Stimulated activated CD8-positive, alpha-beta memory T cell treated with anti-CD3 and anti-CD28 coated beads, Interleukin-12 subunit alpha, Interleukin-12 subunit beta, amount 100 ng/mL, for 4 hours (primary cell): ENCODE data around the gene DNAH6.

Experiments used
- DNase-seq: peaks from one replicate; pipeline ENCODE4 v3.0.0-alpha.2; 2020; ENCODE audit warnings: low read depth

Gene DNAH6

DNA sequence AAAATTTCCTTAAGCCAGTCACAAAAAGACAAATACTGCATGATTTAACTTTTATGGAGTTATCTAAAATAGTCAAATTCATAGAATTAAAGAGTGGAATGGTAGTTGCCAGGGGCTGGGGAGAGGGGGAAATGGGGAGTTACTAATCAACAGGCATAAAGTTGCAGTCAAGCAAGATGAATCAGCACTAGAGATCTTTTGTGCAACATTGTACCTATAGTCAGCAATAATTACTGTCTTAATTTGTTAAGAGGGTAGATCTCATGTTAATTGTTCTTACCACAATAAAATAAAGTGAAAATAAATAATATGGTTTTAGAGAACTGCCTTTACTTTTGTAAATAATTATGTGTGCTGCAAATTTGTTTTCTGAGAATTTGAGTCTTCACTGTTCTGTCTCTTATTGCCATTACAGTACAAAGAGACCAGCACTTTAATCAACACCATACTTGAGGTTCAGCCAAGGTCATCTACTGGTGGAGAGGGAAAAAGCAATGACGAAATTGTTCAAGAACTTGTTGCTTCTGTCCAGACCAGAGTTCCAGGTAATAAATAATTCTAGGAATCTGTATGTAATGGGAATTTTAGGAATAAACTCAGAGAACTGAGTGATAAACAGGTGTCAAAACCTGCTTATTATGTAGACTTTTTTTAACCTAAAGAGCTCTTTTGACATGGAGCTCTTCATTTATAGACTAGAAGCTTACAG is 289.1 kb downstream of the DNAH6 start:
- no peak for DNase-seq

DNA sequence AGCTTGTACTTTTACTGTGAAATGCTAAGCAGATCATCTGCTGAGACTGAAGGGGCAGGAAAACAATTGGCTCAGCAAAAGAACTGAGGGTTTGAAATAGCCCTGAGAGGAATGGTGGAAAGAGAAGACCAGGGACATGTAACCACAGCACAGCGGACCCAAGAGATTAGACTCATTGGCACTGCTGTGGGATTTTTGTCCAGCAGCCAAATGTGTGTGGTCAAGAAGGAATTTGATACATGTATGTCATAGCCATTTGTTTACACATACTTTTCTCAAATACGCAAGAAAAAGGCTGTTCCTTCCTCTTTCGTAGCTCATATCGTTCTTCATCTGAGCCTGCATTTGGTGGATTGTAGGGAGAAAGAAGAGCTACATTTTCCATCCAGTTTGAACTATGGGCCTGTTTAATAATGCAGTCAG is 290.8 kb downstream of the DNAH6 start:
- DNase-seq, result no peak

DNA sequence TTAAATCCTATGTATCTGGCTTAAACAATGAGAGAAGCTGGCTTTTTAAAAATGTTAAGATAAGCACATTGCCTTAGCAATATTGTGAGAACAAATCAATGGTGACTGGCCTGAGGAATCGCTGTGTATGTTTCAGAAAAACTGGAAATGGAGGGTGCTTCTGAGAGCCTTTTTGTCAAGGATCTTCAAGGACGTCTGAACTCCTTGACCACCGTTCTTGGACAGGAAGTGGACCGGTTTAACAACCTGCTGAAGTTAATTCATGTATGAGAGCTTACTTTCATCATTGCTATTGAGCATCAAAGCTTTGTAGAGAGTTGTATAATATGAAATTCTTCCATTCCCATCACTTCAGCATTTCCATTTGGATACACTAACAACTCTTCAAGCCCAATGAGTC is 292.0 kb downstream of the DNAH6 start:
- DNase-seq, result no peak

DNA sequence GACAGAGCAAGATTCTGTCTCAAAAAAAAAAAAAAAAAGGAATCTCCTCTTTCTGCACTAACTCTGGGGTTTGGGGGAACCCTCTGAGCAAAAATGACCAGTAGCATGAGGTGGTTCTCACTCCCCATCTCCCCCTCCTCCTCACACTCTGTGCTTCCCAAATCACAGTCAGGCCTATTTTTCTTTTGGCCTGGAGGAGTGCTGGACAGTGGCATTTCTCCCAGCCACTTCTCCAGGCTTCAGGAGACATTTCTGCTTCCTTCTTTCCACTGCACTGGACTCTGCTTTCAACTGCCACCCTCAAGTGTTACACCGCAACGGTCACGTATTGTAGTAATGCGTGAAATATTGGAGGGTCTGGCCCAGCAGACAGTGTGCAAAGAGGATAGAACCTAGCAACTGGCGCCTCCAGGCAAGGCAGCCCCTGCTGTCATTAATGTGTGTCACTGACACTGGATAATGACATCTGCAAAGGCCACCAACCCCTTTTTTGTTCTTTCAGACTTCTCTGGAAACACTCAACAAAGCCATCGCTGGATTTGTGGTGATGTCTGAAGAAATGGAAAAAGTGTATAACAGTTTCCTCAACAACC is 295.6 kb downstream of the DNAH6 start:
- no peak for DNase-seq

GRCh38 chr2:84815146-84815545 is 298.8 kb downstream of the DNAH6 start:
- no peak for DNase-seq

- no peak for DNase-seq
Measured at GRCh38 chr2:84816426-84817026, 300.2 kb downstream of the DNAH6 start.

DNA sequence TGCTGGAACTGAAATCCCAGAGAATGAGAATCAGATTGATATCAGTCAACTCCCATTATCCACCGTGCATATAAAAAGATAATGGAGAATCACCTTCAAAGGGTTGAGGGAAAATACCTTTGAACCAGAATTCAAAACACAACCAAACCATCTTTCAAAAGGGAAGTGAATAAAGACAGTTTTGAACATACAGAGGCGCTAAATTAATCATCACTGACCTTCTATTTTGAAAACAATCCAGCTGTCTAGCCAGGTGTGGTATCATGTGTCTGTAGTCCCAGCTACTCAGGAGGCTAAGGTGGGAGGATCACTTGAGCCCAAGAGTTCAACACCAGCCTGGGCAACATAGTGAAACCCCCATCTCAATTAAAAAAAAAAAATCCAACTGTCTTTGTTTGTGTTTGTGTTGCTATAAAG is 300.9 kb downstream of the DNAH6 start:
- no peak for DNase-seq

- no peak for DNase-seq
Measured at GRCh38 chr2:84821806-84822205, 305.5 kb downstream of the DNAH6 start.

GRCh38 chr2:84823229-84823628 is 306.9 kb downstream of the DNAH6 start:
- no peak for DNase-seq

- no peak for DNase-seq
Measured at GRCh38 chr2:84823788-84824187, 307.5 kb downstream of the DNAH6 start.

DNA sequence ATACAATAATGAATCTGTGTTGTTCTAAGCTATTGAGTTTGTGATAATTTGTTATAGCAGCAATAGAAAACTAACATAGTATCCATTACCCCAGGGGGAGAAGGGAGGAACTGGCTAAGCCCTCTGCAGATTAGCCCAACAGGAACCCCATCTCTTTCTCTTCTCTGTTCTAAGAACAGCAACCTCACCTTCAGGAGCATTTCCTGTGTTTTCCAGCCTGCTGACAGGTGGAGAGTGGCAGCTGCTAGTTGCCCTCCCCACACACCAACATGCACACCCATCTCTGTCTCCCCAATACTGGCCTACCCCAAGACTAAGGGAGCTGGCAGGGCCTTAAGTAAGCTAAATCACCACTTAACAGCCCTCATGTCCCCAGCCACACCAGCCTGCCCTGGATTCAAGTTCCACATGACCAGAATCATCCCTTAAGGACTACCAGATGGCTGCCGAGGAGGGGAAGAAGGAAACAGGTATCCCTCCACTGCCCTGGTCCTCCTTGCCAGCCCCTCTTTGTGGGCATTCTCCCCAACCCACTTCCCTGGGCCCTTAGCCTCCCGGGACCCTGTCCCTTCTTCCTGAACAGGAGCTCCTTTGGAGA is 311.8 kb downstream of the DNAH6 start:
- DNase-seq, result no peak

GRCh38 chr2:84829693-84830092 is 313.4 kb downstream of the DNAH6 start:
- DNase-seq, result no peak

GRCh38 chr2:84830095-84830494 is 313.8 kb downstream of the DNAH6 start:
- DNase-seq, result no peak

GRCh38 chr2:84830758-84831500 is 314.6 kb downstream of the DNAH6 start:
- no peak for DNase-seq

DNA sequence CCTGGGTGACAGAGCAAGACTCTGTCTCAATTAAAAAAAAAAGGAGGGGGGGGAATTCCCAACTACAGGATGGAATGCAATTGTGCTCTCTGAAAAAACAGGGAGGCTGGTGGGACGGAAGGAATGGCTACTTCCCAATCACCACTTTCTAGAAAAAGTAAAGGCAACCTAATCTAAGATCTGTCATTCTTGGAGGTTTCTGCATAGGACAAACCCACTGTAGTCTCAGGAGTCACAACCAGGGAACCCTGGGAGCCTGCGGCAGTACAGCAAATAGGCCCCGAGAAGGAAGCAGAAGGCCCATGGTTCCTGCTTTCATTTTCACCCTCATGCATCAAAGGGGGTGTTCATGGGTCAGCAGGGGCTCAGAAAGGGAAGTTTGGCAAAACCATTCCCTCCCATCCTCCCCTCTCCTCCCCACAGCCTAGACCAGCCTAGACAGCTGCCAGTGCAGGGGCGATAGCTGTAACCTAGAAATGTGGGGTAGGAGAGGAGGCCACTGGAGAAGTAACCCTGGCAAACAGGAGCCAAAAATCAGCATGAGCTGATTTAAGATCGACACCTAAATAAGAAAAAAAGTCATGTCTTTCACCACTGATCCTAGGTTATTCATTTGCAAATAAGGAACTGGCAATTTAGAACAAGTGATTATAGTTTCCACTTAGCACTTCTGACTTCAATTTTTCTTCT is 316.6 kb downstream of the DNAH6 start:
- no peak for DNase-seq

DNA sequence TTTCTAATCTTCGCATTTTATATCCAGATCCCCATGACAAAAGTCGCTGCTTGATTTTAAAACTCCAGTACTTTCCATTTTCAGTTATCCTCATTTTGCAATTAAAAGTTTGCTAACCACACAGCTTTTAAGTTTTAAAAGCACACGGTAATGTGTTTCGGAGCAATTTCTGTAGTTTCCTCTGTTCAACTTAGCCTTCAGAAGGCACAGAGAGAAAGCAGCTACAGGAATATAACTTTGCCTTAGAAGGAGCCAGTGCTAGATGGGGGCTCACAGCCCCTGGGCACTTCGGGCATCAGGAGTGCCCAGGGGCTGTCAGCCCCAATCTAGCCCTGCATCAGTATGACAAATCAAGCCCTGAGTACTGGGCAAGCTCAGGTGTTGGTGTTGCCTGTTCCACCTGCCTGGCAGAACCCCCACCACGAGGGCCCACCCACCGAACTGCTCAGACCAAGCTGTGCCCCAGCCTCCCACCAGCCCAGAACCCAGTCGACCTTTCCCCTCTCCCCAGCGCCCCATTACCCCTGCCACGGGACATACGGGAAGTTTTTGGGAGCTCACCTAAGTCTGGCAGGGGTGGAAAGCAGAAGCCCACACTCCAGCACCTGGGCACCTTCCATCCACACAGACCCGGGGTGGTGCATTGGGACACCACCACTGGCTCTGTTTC is 317.3 kb downstream of the DNAH6 start:
- no peak for DNase-seq

- no peak for DNase-seq
Measured at GRCh38 chr2:84836215-84836614, 319.9 kb downstream of the DNAH6 start.

- no peak for DNase-seq
Measured at GRCh38 chr2:84838434-84839145, 322.3 kb downstream of the DNAH6 start.

DNA sequence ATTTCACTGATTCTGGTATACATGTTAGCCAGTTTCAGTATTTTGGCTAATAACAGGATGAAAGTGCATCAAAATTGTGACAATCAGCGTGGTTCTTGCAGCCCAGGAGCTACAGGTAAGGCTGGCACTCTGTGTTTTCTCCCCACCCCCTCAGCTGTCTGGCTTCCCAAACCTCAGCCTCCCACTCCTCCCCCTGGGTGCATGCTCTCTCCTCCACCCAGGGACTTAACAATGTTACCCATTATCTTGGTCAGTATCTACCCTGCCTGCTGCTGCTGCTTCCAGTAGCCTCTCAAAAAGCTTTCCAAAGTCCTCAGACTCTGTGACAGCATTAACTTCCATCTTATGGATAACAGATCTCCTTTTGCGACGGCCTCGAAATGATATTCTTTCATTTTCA is 323.6 kb downstream of the DNAH6 start:
- DNase-seq, result no peak

DNA sequence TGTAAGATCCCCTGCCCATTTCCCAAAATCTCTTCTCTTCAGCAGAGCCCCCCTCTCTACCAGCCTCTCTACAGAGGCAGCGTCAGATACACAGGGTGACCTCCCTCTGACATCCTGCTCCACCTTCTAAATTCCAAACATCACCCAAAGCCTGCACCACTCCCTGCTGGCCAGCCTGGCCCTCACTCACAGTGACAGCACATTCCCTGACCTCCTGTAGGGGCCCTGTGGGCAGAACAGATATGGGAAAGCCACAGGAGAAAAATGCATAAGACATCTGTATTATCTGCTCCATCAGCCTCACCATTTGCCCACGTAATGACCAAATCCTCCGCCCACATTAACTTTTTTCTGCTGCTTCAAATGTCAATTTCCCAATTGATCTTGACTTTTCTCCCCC is 324.0 kb downstream of the DNAH6 start:
- no peak for DNase-seq

DNA sequence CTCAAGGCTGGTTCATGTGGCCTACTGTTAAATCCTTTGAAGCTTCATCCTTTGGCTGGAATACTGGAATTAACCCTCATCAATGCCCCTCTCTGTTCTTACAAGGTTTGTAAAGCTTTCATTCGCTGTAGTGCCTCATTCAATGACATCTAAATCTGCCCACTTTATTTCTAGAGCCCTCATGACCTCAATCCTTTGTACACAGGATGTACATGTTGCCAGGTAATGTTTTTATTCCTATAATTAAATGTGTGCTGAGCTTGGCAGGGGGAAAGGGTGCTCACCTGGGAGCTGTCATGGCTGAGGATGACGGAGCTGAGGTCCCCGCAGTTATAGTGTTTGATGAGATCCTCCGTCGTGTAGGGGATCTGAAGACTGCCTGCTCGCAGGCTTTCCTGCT is 325.3 kb downstream of the DNAH6 start:
- no peak for DNase-seq
